ENCODE data around the gene DNMT3L.
"Not testable (repeated sequence)": the region's sequence is repeated elsewhere in the genome, so short reads cannot be mapped to it uniquely, and the experiment has no call there.

Gene DNMT3L

GRCh38 chr21:44241281-44241680 is 20.4 kb downstream of the DNMT3L start:
- not testable (repeated sequence) for DNase-seq

- DNase-seq: not testable (repeated sequence)
Observed at GRCh38 chr21:44240842-44241241, 20.9 kb downstream of the DNMT3L start, which contains the start of gene ICOSLG. Gene ICOSLG (minus strand): TSS chr21:44240943. CDS start chr21:44240817, 126 bp downstream.

GRCh38 chr21:44240353-44240752 is 21.3 kb downstream of the DNMT3L start:
- not testable (repeated sequence) for DNase-seq

GRCh38 chr21:44229561-44229960 is 32.1 kb downstream of the DNMT3L start:
- DNase-seq: not testable (repeated sequence)

GRCh38 chr21:44228109-44228508 is 33.6 kb downstream of the DNMT3L start:
- DNase-seq: not testable (repeated sequence)

- DNase-seq: not testable (repeated sequence)
Observed at GRCh38 chr21:44227614-44228013, 34.1 kb downstream of the DNMT3L start.

GRCh38 chr21:44225605-44226004 is 36.1 kb downstream of the DNMT3L start:
- DNase-seq: not testable (repeated sequence)

- not testable (repeated sequence) for DNase-seq
Observed at GRCh38 chr21:44223334-44223733, 38.4 kb downstream of the DNMT3L start.

- not testable (repeated sequence) for DNase-seq
Observed at GRCh38 chr21:44220674-44221073, 41.0 kb downstream of the DNMT3L start.

GRCh38 chr21:44218461-44218860 is 43.2 kb downstream of the DNMT3L start:
- not testable (repeated sequence) for DNase-seq

GRCh38 chr21:44211978-44212377 is 49.7 kb downstream of the DNMT3L start:
- not testable (repeated sequence) for DNase-seq

- not testable (repeated sequence) for DNase-seq
Observed at GRCh38 chr21:44211574-44211973, 50.1 kb downstream of the DNMT3L start.

GRCh38 chr21:44207860-44208646 is 53.6 kb downstream of the DNMT3L start:
- DNase-seq: not testable (repeated sequence)

GRCh38 chr21:44206698-44207676 is 54.7 kb downstream of the DNMT3L start:
- DNase-seq: not testable (repeated sequence)

GRCh38 chr21:44206187-44206586 is 55.5 kb downstream of the DNMT3L start:
- not testable (repeated sequence) for DNase-seq

GRCh38 chr21:44202590-44203299 is 59.0 kb downstream of the DNMT3L start:
- not testable (repeated sequence) for DNase-seq

GRCh38 chr21:44199997-44200396 is 61.7 kb downstream of the DNMT3L start:
- not testable (repeated sequence) for DNase-seq

GRCh38 chr21:44199448-44199847 is 62.2 kb downstream of the DNMT3L start:
- DNase-seq: no peak

- DNase-seq: not testable (repeated sequence)
Observed at GRCh38 chr21:44197156-44197516, 64.6 kb downstream of the DNMT3L start.
